Choroid plexus epithelial cell (primary cell): ENCODE results near the gene GPHN.
A peak's percentile ranks its signal among the peaks of the same experiment; 100 is the strongest.

Source experiments
- DNase-seq: peaks from one replicate; pipeline ENCODE4 v3.0.0-alpha.2; 2010; ENCODE audit warnings: low read depth
- H3K4me3 ChIP-seq: 2 replicates; pipeline ENCODE4 v1.5.1; 2011; ENCODE audit warnings: low read depth, mild to moderate bottlenecking, control low read depth, low read length, moderate library complexity
- CTCF ChIP-seq: conservative IDR thresholded peaks from 2 replicates; pipeline ENCODE4 v1.5.1; 2011; ENCODE audit warnings: low read depth, mild to moderate bottlenecking, control low read depth, inconsistent platforms, low read length, moderate library complexity

Gene GPHN

DNA sequence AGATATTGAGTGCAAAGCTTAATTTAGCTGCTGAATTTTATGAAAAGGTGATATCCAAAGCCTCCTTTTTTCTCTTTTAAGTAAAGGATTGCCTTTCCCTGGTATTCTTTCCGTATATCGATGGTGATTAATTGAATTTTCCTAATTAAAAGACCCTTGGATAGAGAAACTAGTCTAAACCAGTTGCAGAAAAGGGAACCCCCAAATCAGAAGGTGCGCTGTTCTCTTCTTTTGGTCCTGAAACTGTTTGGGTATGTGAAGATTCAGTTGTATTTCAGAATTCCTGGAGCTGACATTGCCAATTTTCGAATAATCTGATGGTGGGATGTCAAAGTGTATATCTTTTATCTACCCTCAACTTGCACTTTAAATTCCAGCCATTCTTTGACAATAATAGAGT, 1.9 kb downstream of the GPHN start:
- peak overlapping the region; percentile 93 for H3K4me3 ChIP-seq
- no peak for TF ChIP-seq CTCF
- peak; percentile 18 for DNase-seq

- TF ChIP-seq CTCF: no peak
These were observed 3.9 kb downstream of the GPHN start for GRCh38 chr14:66511849-66512248.

GRCh38 chr14:66514213-66514612, 6.3 kb downstream of the GPHN start:
- H3K4me3 ChIP-seq: no peak overlapping the region
- no peak for TF ChIP-seq CTCF
- peak; percentile 48 for DNase-seq

More at GRCh38 chr14:66511849-66512248, 3.9 kb downstream of the GPHN start:
- no peak for DNase-seq
- no peak overlapping the region for H3K4me3 ChIP-seq

GRCh38 chr14:66530526-66530925, 22.6 kb downstream of the GPHN start:
- no peak for TF ChIP-seq CTCF
- H3K4me3 ChIP-seq: no peak overlapping the region
- no peak for DNase-seq

DNA sequence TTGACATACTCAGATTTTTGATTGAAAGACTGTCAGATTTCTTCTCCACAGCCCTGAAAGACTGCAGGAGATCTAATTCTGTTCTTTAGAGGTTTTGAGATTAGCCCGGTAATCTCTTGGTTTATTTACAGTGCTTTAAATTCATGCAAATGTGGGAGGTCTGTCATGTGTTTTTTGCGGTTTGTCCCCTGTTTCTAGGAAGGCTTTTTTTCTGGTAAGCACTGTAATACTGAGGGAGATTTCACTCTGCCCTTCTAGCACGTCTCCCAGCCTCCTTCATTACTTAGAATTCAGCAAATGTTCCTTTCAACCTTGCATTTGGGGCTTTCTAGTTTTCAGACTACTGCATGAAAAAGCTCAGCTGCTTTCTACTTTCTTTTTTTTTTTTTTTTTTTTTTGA, 31.1 kb downstream of the GPHN start:
- DNase-seq: no peak
- no peak for TF ChIP-seq CTCF
- no peak overlapping the region for H3K4me3 ChIP-seq

- no peak for DNase-seq
- no peak overlapping the region for H3K4me3 ChIP-seq
- no peak for TF ChIP-seq CTCF
These were observed 32.1 kb downstream of the GPHN start for GRCh38 chr14:66540038-66540437.

DNA sequence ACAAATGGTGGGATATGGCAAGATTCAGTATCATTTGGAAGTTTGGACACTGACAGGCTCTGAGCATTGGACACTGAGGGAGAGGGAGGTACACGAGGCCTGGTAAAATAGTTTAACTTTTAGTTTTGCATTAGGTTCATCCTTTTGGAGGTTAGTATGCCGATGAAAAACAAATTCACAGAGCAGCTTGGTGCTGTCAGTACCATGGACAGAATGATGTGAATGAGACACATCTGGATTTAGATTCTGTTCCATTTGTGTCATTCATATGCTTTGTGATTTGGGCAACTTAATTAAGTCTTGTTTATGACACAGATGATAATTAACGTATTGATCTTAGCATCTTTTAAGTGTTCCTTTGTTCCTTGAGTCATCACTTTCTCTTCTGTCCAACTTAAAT, 33.7 kb downstream of the GPHN start:
- H3K4me3 ChIP-seq: no peak overlapping the region
- peak; percentile 2 for DNase-seq
- no peak for TF ChIP-seq CTCF
